Panc1 (cell line): ENCODE measurements around the gene C16orf74. TPM values are rescaled to one million over a fixed set of nuclear protein-coding genes. Genes with fewer than 3 reads are reported as not detected.

Experiments used
- ATAC-seq: fragments of 200-7000 bp; cut with Tn5 transposase; 2 replicates; pipeline ENCODE4 v1.9.1; 2020; ENCODE audit warnings: mild to moderate bottlenecking, moderate library complexity
- BruUV-seq: library from RNA; stranded (reverse); fragments of 400-500 nt; replicated peaks from 2 replicates; lab custom pipeline; 2021; lab: Mats Ljungman, UMichigan
- CTCF ChIA-PET: fragments of 300-600 bp; sonication (Branson Sonifier 250); formaldehyde crosslinking; loops from one replicate; lab custom pipeline; 2022; ENCODE audit warnings: antibody characterized with exemption; lab: Charles Lee
- POLR2A ChIA-PET: fragments of 300-600 bp; sonication (Branson Sonifier 250); formaldehyde crosslinking; loops from one replicate; lab custom pipeline; 2022; ENCODE audit warnings: antibody characterized with exemption; lab: Charles Lee
- DNase-seq: peaks from one replicate; pipeline ENCODE4 v3.0.0-alpha.2; 2010; ENCODE audit warnings: low read depth, low spot score
- H3K27ac ChIP-seq: 2 replicates; pipeline ENCODE4 v1.5.1; 2011; ENCODE audit warnings: mild to moderate bottlenecking, low read length, inconsistent platforms
- H3K27me3 ChIP-seq: fragments of 200-500 bp; sonication (Bioruptor generic); 2 replicates; pipeline ENCODE4 v1.6.0; 2014; ENCODE audit warnings: low read length, inconsistent platforms; ENCODE audit not compliant: control insufficient read depth, insufficient read depth
- H3K36me3 ChIP-seq: fragments of 200-500 bp; sonication (Bioruptor generic); 2 replicates; pipeline ENCODE4 v1.5.1; 2014; ENCODE audit warnings: inconsistent platforms, mild to moderate bottlenecking, low read length, moderate library complexity; ENCODE audit not compliant: control insufficient read depth, insufficient read depth
- H3K4me1 ChIP-seq: 2 replicates; pipeline ENCODE4 v1.5.1; 2011; ENCODE audit warnings: inconsistent platforms, mild to moderate bottlenecking, low read length, moderate library complexity; ENCODE audit not compliant: control insufficient read depth, insufficient read depth
- H3K4me3 ChIP-seq, 2 experiments: 2 replicates each; pipeline ENCODE4 v1.5.1; 2011 to 2012; ENCODE audit warnings: low read depth in 2 of 2, low read length in 2 of 2, mild to moderate bottlenecking in 2 of 2, inconsistent platforms in 1 of 2, moderate library complexity in 1 of 2
- H3K9me3 ChIP-seq: fragments of 200-500 bp; sonication (Bioruptor generic); 2 replicates; pipeline ENCODE4 v1.5.1; 2014; ENCODE audit warnings: low read depth, mild to moderate bottlenecking, inconsistent platforms, low read length, moderate library complexity; ENCODE audit not compliant: control insufficient read depth, insufficient read depth
- POLR2AphosphoS5 ChIP-seq: IDR thresholded peaks from 2 replicates; pipeline ENCODE4 v1.6.1; 2012; ENCODE audit warnings: mild to moderate bottlenecking, low read depth, low read length, moderate library complexity
- REST ChIP-seq, 2 experiments: IDR thresholded peaks; 2 replicates each; pipeline ENCODE4 v1.6.1; 2011 to 2012; ENCODE audit warnings: low read depth in 2 of 2, control low read depth in 1 of 2, low read length in 1 of 2, mild to moderate bottlenecking in 1 of 2, moderate library complexity in 1 of 2; ENCODE audit not compliant: insufficient read depth in 1 of 2
- SIN3A ChIP-seq: IDR thresholded peaks from 2 replicates; pipeline ENCODE4 v1.6.1; 2012; ENCODE audit warnings: low read depth, mild to moderate bottlenecking, low read length, moderate library complexity, borderline replicate concordance; ENCODE audit not compliant: insufficient read depth
- TCF7L2 ChIP-seq: IDR thresholded peaks from 2 replicates; pipeline ENCODE4 v1.6.1; 2011; ENCODE audit warnings: mild to moderate bottlenecking, low read depth, low read length, inconsistent platforms
- in situ Hi-C: cut with HindIII; loops from 2 replicates; pipeline ENCODE4 v1.10.0; 2016; ENCODE audit warnings: low sequenced_read_pairs, low pct_unique_long_range_greater_than_20kb
- intact Hi-C: fragments of 100-400 bp; cut with micrococcal nuclease; formaldehyde crosslinking; loops from one replicate; pipeline ENCODE4 v1.10.0; 2022; ENCODE audit not compliant: unreplicated experiment
- total RNA-seq: library from RNA; stranded (reverse); gene quantifications from one replicate; pipeline ENCODE4 v1.2.1, GENCODE V29; 2021; ENCODE audit not compliant: unreplicated experiment
- TF ChIP-seq, protein P1 (sequence below): fragments of 450-650 bp; IDR thresholded peaks from 2 replicates; pipeline ENCODE4 v1.5.1; 2017; ENCODE audit warnings: mild to moderate bottlenecking

Gene C16orf74
- total RNA-seq, 1 experiment from 2014 or later = 1.5 TPM

- POLR2A ChIA-PET = no interaction called here
- H3K4me1 ChIP-seq = no peaks in the 10 kb centered on the region
- CTCF ChIA-PET = no interaction called here
- no peak overlapping the region for H3K4me3 ChIP-seq
- no peaks in the 10 kb centered on the region for H3K27me3 ChIP-seq
- TF ChIP-seq TCF7L2 = no peak
- TF ChIP-seq POLR2AphosphoS5 = no peak
- TF ChIP-seq, protein P1, sequence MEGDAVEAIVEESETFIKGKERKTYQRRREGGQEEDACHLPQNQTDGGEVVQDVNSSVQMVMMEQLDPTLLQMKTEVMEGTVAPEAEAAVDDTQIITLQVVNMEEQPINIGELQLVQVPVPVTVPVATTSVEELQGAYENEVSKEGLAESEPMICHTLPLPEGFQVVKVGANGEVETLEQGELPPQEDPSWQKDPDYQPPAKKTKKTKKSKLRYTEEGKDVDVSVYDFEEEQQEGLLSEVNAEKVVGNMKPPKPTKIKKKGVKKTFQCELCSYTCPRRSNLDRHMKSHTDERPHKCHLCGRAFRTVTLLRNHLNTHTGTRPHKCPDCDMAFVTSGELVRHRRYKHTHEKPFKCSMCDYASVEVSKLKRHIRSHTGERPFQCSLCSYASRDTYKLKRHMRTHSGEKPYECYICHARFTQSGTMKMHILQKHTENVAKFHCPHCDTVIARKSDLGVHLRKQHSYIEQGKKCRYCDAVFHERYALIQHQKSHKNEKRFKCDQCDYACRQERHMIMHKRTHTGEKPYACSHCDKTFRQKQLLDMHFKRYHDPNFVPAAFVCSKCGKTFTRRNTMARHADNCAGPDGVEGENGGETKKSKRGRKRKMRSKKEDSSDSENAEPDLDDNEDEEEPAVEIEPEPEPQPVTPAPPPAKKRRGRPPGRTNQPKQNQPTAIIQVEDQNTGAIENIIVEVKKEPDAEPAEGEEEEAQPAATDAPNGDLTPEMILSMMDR = no peak
- TF ChIP-seq REST (IDR thresholded peaks at IDR 0.05; ENCODE audit: insufficient read depth in 1 of 2, low read depth in 2 of 2, low read length in 1 of 2) = no peak
- no peak for TF ChIP-seq SIN3A
- no peaks in the 10 kb centered on the region for H3K36me3 ChIP-seq
- no peak for ATAC-seq
- in situ Hi-C loops (no loop called here), intact Hi-C loops (no loop called here)
- BruUV-seq = no TSS peak
- H3K27ac ChIP-seq = no peak overlapping the region
- DNase-seq = no peak
- no peaks in the 10 kb centered on the region for H3K9me3 ChIP-seq
These were observed 40.2 kb downstream of the C16orf74 start for GRCh38 chr16:85710732-85711131.

- BruUV-seq = no TSS peak
- H3K4me1 ChIP-seq = no peaks in the 10 kb centered on the region
- no peak for ATAC-seq
- no peak overlapping the region for H3K4me3 ChIP-seq
- H3K27me3 ChIP-seq = no peaks in the 10 kb centered on the region
- in situ Hi-C loops (no loop called here), intact Hi-C loops (no loop called here)
- H3K36me3 ChIP-seq = no peaks in the 10 kb centered on the region
- ChIA-PET POLR2A (no interaction called here), CTCF (interaction anchor here (0.6 to 0.7 kb wide), 2 partner anchors 12 to 217 kb away, joined by 3 to 5 read pairs; no protein-coding TSS in a partner anchor)
- DNase-seq = no peak
- H3K9me3 ChIP-seq = no peaks in the 10 kb centered on the region
- H3K27ac ChIP-seq = no peak overlapping the region
- no peak for TF ChIP-seq REST (IDR thresholded peaks at IDR 0.05; ENCODE audit: insufficient read depth in 1 of 2, low read depth in 2 of 2, low read length in 1 of 2)
- no peak for TF ChIP-seq TCF7L2
These were observed 40.9 kb downstream of the C16orf74 start for GRCh38 chr16:85709766-85710585.
